Neural progenitor cell (in vitro differentiated cells): ENCODE results near the gene SPACA7. TPM values are rescaled to one million over a fixed set of nuclear protein-coding genes. Genes with fewer than 3 reads are reported as not detected.
A peak's percentile ranks its signal among the peaks of the same experiment; 100 is the strongest.

Experiments
- DNase-seq: peaks from one replicate; pipeline ENCODE4 v3.0.0-alpha.2; 2016; ENCODE audit warnings: low spot score
- H2AFZ ChIP-seq: fragments of 200-600 bp; sonication (generic); replicated peaks from 2 replicates; pipeline ENCODE4 v1.6.1; 2016; ENCODE audit warnings: antibody characterized with exemption
- H3F3A ChIP-seq: fragments of 200-600 bp; sonication (generic); 2 replicates; pipeline ENCODE4 v1.6.1; 2016; ENCODE audit warnings: antibody characterized with exemption, low read depth
- H3K27ac ChIP-seq: fragments of 200-600 bp; sonication (generic); 2 replicates; pipeline ENCODE4 v1.5.1; 2016; ENCODE audit warnings: mild to moderate bottlenecking
- H3K27me3 ChIP-seq: fragments of 200-600 bp; sonication (generic); 2 replicates; pipeline ENCODE4 v1.6.1; 2016; ENCODE audit warnings: mild to moderate bottlenecking, moderate library complexity
- H3K36me3 ChIP-seq: fragments of 200-600 bp; sonication (generic); 2 replicates; pipeline ENCODE4 v1.5.1; 2016
- H3K4me1 ChIP-seq: fragments of 200-600 bp; sonication (generic); 2 replicates; pipeline ENCODE4 v1.6.1; 2016; ENCODE audit warnings: mixed run types
- H3K4me2 ChIP-seq: fragments of 200-600 bp; sonication (generic); 2 replicates; pipeline ENCODE4 v1.6.1; 2016
- H3K4me3 ChIP-seq: fragments of 200-600 bp; sonication (generic); 2 replicates; pipeline ENCODE4 v1.5.1; 2016
- H3K79me2 ChIP-seq: fragments of 200-600 bp; sonication (generic); 2 replicates; pipeline ENCODE4 v1.6.1; 2016; ENCODE audit warnings: low read depth
- H3K9ac ChIP-seq: fragments of 200-600 bp; sonication (generic); 2 replicates; pipeline ENCODE4 v1.6.1; 2016
- H3K9me3 ChIP-seq: fragments of 200-600 bp; sonication (generic); 2 replicates; pipeline ENCODE4 v1.5.1; 2016; ENCODE audit warnings: low read depth
- H4K20me1 ChIP-seq: fragments of 200-600 bp; sonication (generic); 2 replicates; pipeline ENCODE4 v1.6.1; 2016; ENCODE audit warnings: low read depth
- H3K27ac Mint-ChIP-seq: 3 replicates; pipeline ENCODE4 v1.8.0; 2021; ENCODE audit warnings: mixed read lengths
- H3K27me3 Mint-ChIP-seq: 2 replicates; pipeline ENCODE4 v1.8.0; 2022; ENCODE audit warnings: low read depth, mild to moderate bottlenecking, inconsistent platforms, moderate library complexity, mixed read lengths; ENCODE audit not compliant: insufficient read depth
- H3K36me3 Mint-ChIP-seq: 3 replicates; pipeline ENCODE4 v1.8.0; 2021; ENCODE audit warnings: mixed read lengths
- H3K4me1 Mint-ChIP-seq: 3 replicates; pipeline ENCODE4 v1.8.0; 2021; ENCODE audit warnings: mixed read lengths
- H3K4me3 Mint-ChIP-seq: 3 replicates; pipeline ENCODE4 v1.8.0; 2021; ENCODE audit warnings: mild to moderate bottlenecking, moderate library complexity, mixed read lengths
- H3K9me3 Mint-ChIP-seq: 3 replicates; pipeline ENCODE4 v1.8.0; 2020; ENCODE audit warnings: mixed read lengths
- EZH2 ChIP-seq: fragments of 200-600 bp; sonication (generic); IDR thresholded peaks from 2 replicates; pipeline ENCODE4 v1.6.1; 2017; ENCODE audit warnings: antibody characterized with exemption, mild to moderate bottlenecking, moderate library complexity
- EZH2phosphoT487 ChIP-seq: fragments of 200-600 bp; sonication (generic); IDR thresholded peaks from 2 replicates; pipeline ENCODE4 v1.6.1; 2017; ENCODE audit warnings: antibody characterized with exemption
- total RNA-seq: library from RNA; depleted of rRNA; stranded (reverse); fragments of >200 nt; gene quantifications from 2 replicates; pipeline ENCODE4 v1.2.3, GENCODE V29; 2015; ENCODE audit warnings: low replicate concordance
- TF ChIP-seq, protein P1 (sequence below): fragments of 200-600 bp; sonication (generic); IDR thresholded peaks from 2 replicates; pipeline ENCODE4 v1.5.1; 2017; ENCODE audit warnings: antibody characterized with exemption, mild to moderate bottlenecking

SPACA7 gene
- total RNA-seq, 1 donor from 2014 or later, result not detected

GRCh38 chr13:112342841-112343361 lies 33.3 kb upstream of the SPACA7 start:
- Histone ChIP-seq H3K27me3 (peaks cover 4% of the 10 kb centered on the region), H3K9me3 (no peaks in the 10 kb centered on the region), H2AFZ (no peak overlapping the region), H3K4me1 (peaks cover 42% of the 10 kb centered on the region), H4K20me1 (no peaks in the 10 kb centered on the region), H3K27ac (no peak overlapping the region), H3K9ac (no peak overlapping the region), H3F3A (peaks cover 32% of the 10 kb centered on the region), H3K79me2 (no peaks in the 10 kb centered on the region), H3K36me3 (no peaks in the 10 kb centered on the region), H3K4me2 (no peak overlapping the region), H3K4me3 (no peak overlapping the region)
- DNase-seq, result no peak
- no peak overlapping the region for H3K4me3 Mint-ChIP-seq
- H3K9me3 Mint-ChIP-seq, result peaks cover 20% of the 10 kb centered on the region
- peaks cover 5% of the 10 kb centered on the region for H3K36me3 Mint-ChIP-seq
- no peak overlapping the region for H3K27ac Mint-ChIP-seq
- peaks cover 19% of the 10 kb centered on the region for H3K27me3 Mint-ChIP-seq
- TF ChIP-seq EZH2 (no peak), EZH2phosphoT487 (no peak)
- TF ChIP-seq, protein P1, sequence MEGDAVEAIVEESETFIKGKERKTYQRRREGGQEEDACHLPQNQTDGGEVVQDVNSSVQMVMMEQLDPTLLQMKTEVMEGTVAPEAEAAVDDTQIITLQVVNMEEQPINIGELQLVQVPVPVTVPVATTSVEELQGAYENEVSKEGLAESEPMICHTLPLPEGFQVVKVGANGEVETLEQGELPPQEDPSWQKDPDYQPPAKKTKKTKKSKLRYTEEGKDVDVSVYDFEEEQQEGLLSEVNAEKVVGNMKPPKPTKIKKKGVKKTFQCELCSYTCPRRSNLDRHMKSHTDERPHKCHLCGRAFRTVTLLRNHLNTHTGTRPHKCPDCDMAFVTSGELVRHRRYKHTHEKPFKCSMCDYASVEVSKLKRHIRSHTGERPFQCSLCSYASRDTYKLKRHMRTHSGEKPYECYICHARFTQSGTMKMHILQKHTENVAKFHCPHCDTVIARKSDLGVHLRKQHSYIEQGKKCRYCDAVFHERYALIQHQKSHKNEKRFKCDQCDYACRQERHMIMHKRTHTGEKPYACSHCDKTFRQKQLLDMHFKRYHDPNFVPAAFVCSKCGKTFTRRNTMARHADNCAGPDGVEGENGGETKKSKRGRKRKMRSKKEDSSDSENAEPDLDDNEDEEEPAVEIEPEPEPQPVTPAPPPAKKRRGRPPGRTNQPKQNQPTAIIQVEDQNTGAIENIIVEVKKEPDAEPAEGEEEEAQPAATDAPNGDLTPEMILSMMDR, result no peak
- peaks cover 43% of the 10 kb centered on the region for H3K4me1 Mint-ChIP-seq

DNA sequence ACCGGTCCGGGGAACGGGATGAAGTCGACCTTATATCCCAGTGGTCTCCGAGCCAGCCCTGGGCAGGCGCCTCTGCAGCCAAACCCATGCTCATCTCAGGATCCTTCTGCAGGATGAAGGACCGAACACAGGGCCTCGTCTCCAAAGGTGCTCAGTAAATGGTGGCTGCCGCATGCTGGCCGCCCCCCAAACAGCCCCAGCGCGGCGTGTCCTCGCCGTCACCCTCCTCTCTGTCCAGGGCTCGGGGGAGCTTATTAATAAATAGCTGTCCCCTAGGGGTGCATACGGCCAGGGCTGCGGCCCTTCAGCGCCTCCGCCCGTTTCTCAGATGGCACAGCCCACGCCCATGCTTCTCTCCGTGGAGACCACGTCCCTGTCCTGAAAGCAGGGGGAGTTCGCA lies 32.6 kb upstream of the SPACA7 start:
- DNase-seq, result no peak
- peaks cover 32% of the 10 kb centered on the region for H3F3A ChIP-seq
- H3K9ac ChIP-seq, result no peak overlapping the region
- TF ChIP-seq, protein P1, result no peak
- TF ChIP-seq EZH2, result no peak
- no peak for TF ChIP-seq EZH2phosphoT487
- H3K4me2 ChIP-seq, result no peak overlapping the region
- peaks cover 18% of the 10 kb centered on the region for H3K27me3 Mint-ChIP-seq
- peaks cover 5% of the 10 kb centered on the region for H3K36me3 Mint-ChIP-seq
- peak overlapping the region; percentile 9 for H3K27ac Mint-ChIP-seq
- no peaks in the 10 kb centered on the region for H4K20me1 ChIP-seq
- peak overlapping the region; percentile 37 for H2AFZ ChIP-seq
- H3K4me3 ChIP-seq, result no peak overlapping the region
- H3K27ac ChIP-seq, result no peak overlapping the region
- no peak overlapping the region for H3K4me3 Mint-ChIP-seq
- H3K9me3 ChIP-seq, result no peaks in the 10 kb centered on the region
- H3K79me2 ChIP-seq, result no peaks in the 10 kb centered on the region
- no peaks in the 10 kb centered on the region for H3K36me3 ChIP-seq
- peaks cover 48% of the 10 kb centered on the region for H3K4me1 ChIP-seq
- peaks cover 50% of the 10 kb centered on the region for H3K4me1 Mint-ChIP-seq
- H3K9me3 Mint-ChIP-seq, result peaks cover 17% of the 10 kb centered on the region
- H3K27me3 ChIP-seq, result peaks cover 4% of the 10 kb centered on the region

DNA sequence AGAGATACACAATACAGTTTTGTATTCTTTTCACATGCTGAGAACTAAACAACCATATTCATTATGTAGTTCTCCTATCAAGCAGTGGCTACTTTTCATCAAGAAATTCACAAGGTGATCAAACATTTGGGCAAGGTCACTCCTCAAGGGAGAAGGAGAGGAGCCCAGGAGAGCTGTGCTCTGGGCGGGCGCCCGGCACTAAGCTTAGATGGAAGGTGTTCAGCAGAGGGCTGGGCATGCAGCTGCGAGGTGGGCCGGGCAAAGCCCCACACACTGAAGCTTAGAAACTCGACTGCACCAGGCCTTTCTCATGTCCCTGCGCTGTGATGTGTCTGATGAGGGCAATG lies 30.4 kb upstream of the SPACA7 start:
- Histone ChIP-seq H3K36me3 (no peaks in the 10 kb centered on the region), H3K4me3 (no peak overlapping the region), H3K9ac (no peak overlapping the region), H2AFZ (no peak overlapping the region), H3K79me2 (no peaks in the 10 kb centered on the region), H3K4me1 (peaks cover 54% of the 10 kb centered on the region), H4K20me1 (no peaks in the 10 kb centered on the region), H3F3A (peaks cover 32% of the 10 kb centered on the region), H3K27ac (no peak overlapping the region), H3K27me3 (no peaks in the 10 kb centered on the region), H3K9me3 (no peaks in the 10 kb centered on the region), H3K4me2 (peak overlapping the region; percentile 58)
- no peak for DNase-seq
- Mint-ChIP-seq H3K36me3 (no peaks in the 10 kb centered on the region), H3K27me3 (peaks cover 26% of the 10 kb centered on the region), H3K4me3 (peak overlapping the region; percentile 10), H3K9me3 (peaks cover 12% of the 10 kb centered on the region), H3K27ac (no peak overlapping the region), H3K4me1 (peaks cover 63% of the 10 kb centered on the region)
- TF ChIP-seq, protein P1, result no peak
- TF ChIP-seq EZH2phosphoT487 (no peak), EZH2 (no peak)
